SK-N-SH treated with all-trans-retinoic acid at 6 μM for 48 hours (cell line): Measurements from ENCODE around the gene HTN1.

Experiments
- BACH2 ChIP-seq: fragments of 250-450 bp; sonication (Bioruptor Pico); IDR thresholded peaks from 2 replicates; pipeline ENCODE4 v1.9.0; 2021; ENCODE audit warnings: mild to moderate bottlenecking, borderline replicate concordance
- CREB5 ChIP-seq: fragments of 250-450 bp; sonication (Bioruptor Pico); IDR thresholded peaks from 2 replicates; pipeline ENCODE4 v1.5.1; 2020; ENCODE audit warnings: low read depth, mild to moderate bottlenecking, moderate library complexity
- OSR1 ChIP-seq: fragments of 250-450 bp; sonication (Bioruptor Pico); IDR thresholded peaks from 2 replicates; pipeline ENCODE4 v1.8.0; 2022; ENCODE audit warnings: moderate library complexity, mild to moderate bottlenecking, inconsistent platforms
- PPARA ChIP-seq: fragments of 250-450 bp; sonication (Bioruptor Pico); IDR thresholded peaks from 2 replicates; pipeline ENCODE4 v1.5.0; 2020; ENCODE audit warnings: mild to moderate bottlenecking, borderline replicate concordance
- SNAI2 ChIP-seq: fragments of 250-450 bp; sonication (Bioruptor Pico); IDR thresholded peaks from 2 replicates; pipeline ENCODE4 v1.5.0; 2020; ENCODE audit warnings: mild to moderate bottlenecking, moderate library complexity
- TOX ChIP-seq: fragments of 250-450 bp; sonication (Bioruptor Pico); IDR thresholded peaks from 2 replicates; pipeline ENCODE4 v1.8.0; 2021; ENCODE audit warnings: mild to moderate bottlenecking, moderate library complexity, borderline replicate concordance
- ZNF565 ChIP-seq: fragments of 450-650 bp; formaldehyde crosslinking; conservative IDR thresholded peaks from 2 replicates; pipeline ENCODE4 v1.5.0; 2020; ENCODE audit warnings: low read depth, mild to moderate bottlenecking, moderate library complexity

- no peak for TF ChIP-seq CREB5 (CRISPR knock-in tag)
- TF ChIP-seq TOX (CRISPR knock-in tag), result no peak
- no peak for TF ChIP-seq PPARA (CRISPR knock-in tag)
- TF ChIP-seq OSR1 (CRISPR knock-in tag), result no peak
- TF ChIP-seq SNAI2 (CRISPR knock-in tag), result no peak
- no peak for TF ChIP-seq ZNF565 (CRISPR knock-in tag)
- TF ChIP-seq BACH2, result no peak
Measured at GRCh38 chr4:70057651-70058050, 7.4 kb downstream of the HTN1 start.
